ENCODE measurements around the gene PPP6R3. TPM values are rescaled to one million over a fixed set of nuclear protein-coding genes. Genes with fewer than 3 reads are reported as not detected.

The PPP6R3 gene
- total RNA-seq, 1 donor from 2014 or later = 142 TPM

- H3K36me3 Mint-ChIP-seq (ENCODE audit: low read depth) = no peaks in the 10 kb centered on the region
- intact Hi-C loops (cut with micrococcal nuclease) = no loop called here
- no peak overlapping the region for H3K4me3 Mint-ChIP-seq
- no peak for DNase-seq (ENCODE audit: low spot score)
- H3K27ac Mint-ChIP-seq = no peak overlapping the region
- peaks cover 2% of the 10 kb centered on the region for H3K27me3 Mint-ChIP-seq (ENCODE audit: insufficient read depth)
- no peaks in the 10 kb centered on the region for H3K9me3 Mint-ChIP-seq
- H3K4me1 Mint-ChIP-seq (ENCODE audit: low read depth) = no peaks in the 10 kb centered on the region
These were observed 194.9 kb downstream of the PPP6R3 start for GRCh38 chr11:68655406-68655805.

DNA sequence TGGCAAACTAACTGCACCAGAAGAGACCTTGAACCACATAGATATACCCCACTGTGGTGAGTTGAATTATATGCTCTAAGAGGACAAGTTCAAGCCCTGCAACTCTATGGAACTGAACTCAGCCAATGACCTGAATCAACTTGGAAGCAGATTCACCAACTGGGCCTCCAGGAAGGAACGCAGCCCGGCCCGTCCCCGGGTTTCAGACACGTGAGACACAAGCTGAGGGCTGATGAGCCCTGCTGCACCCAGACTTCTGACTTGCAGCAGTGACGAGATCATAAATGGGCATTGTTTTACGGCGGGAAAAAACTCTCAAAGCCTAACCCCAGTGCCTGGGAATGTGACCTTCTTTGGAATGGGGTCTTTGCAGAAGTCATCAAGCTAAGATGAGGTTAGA, 195.3 kb downstream of the PPP6R3 start:
- Mint-ChIP-seq H3K4me1 (ENCODE audit: low read depth) (no peaks in the 10 kb centered on the region), H3K27ac (no peak overlapping the region), H3K36me3 (ENCODE audit: low read depth) (no peaks in the 10 kb centered on the region), H3K27me3 (ENCODE audit: insufficient read depth) (peaks cover 2% of the 10 kb centered on the region), H3K9me3 (no peaks in the 10 kb centered on the region), H3K4me3 (no peak overlapping the region)
- intact Hi-C loops (cut with micrococcal nuclease) = no loop called here
- DNase-seq (ENCODE audit: low spot score) = no peak

DNA sequence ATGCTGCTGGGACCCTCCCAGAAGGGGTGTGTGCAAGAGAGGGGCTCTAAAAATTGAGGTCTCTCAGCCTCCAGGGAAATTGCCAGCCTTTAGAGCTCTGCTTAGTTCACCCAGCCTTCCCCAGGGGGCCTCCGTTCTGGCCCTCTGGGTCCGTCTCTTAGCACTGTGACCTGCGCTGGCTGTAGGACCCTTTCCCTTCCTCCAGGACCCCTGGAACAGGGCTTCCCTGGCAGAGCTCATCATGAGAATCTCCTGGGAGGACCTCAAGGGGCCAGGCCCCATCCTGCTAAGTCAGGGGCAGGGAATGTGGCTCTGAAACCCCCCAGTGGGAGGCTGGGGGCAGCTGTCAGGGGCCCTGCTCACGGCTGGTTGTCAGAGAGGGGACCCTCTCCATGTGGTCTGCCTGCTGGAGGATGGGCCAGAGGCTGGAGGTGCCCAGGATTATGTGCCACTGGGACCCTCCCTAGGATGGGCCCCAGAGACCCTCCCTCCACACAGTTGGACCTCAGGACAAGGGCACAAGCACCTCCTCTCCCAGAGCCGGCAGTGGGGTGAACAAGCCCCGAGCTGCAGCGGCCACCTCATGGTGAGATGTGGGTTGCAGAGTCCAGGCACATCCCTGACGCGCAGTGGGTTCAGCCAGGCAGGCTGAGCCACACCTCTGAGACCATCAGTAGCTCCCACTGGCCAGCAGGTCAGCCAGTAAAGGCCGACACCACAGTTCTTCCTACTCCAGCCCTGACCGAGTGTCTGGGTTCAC, 196.6 kb downstream of the PPP6R3 start:
- H3K9me3 Mint-ChIP-seq = no peaks in the 10 kb centered on the region
- H3K4me1 Mint-ChIP-seq (ENCODE audit: low read depth) = no peaks in the 10 kb centered on the region
- intact Hi-C loops (cut with micrococcal nuclease) = no loop called here
- peaks cover 2% of the 10 kb centered on the region for H3K27me3 Mint-ChIP-seq (ENCODE audit: insufficient read depth)
- H3K4me3 Mint-ChIP-seq = no peak overlapping the region
- H3K27ac Mint-ChIP-seq = no peak overlapping the region
- H3K36me3 Mint-ChIP-seq (ENCODE audit: low read depth) = no peaks in the 10 kb centered on the region
- no peak for DNase-seq (ENCODE audit: low spot score)

GRCh38 chr11:68658097-68658496, 197.5 kb downstream of the PPP6R3 start:
- no peak overlapping the region for H3K4me3 Mint-ChIP-seq
- no peaks in the 10 kb centered on the region for H3K36me3 Mint-ChIP-seq (ENCODE audit: low read depth)
- H3K27ac Mint-ChIP-seq = no peak overlapping the region
- H3K4me1 Mint-ChIP-seq (ENCODE audit: low read depth) = no peaks in the 10 kb centered on the region
- DNase-seq (ENCODE audit: low spot score) = no peak
- H3K9me3 Mint-ChIP-seq = no peaks in the 10 kb centered on the region
- peaks cover 2% of the 10 kb centered on the region for H3K27me3 Mint-ChIP-seq (ENCODE audit: insufficient read depth)
- intact Hi-C loops (cut with micrococcal nuclease) = no loop called here

DNA sequence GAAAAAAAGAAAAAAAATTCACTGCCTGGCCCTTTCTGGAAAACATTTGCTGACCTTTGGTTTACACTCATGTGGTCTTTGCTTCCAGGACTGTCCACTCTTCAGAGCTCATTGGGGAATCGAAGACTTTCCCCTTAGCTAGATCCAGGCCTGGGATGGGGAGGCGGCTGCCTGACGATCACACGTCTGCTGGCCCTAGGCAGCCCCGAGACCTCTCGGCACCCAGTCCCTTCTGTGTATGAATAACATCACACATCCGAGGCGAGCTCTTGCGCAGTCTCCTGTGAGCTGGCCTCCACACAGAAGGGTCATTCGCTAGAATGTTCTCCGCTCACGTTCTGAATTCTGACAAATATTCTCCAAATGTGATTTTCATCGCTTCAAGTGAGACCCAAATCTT, 198.1 kb downstream of the PPP6R3 start:
- no peaks in the 10 kb centered on the region for H3K9me3 Mint-ChIP-seq
- no peak for DNase-seq (ENCODE audit: low spot score)

DNA sequence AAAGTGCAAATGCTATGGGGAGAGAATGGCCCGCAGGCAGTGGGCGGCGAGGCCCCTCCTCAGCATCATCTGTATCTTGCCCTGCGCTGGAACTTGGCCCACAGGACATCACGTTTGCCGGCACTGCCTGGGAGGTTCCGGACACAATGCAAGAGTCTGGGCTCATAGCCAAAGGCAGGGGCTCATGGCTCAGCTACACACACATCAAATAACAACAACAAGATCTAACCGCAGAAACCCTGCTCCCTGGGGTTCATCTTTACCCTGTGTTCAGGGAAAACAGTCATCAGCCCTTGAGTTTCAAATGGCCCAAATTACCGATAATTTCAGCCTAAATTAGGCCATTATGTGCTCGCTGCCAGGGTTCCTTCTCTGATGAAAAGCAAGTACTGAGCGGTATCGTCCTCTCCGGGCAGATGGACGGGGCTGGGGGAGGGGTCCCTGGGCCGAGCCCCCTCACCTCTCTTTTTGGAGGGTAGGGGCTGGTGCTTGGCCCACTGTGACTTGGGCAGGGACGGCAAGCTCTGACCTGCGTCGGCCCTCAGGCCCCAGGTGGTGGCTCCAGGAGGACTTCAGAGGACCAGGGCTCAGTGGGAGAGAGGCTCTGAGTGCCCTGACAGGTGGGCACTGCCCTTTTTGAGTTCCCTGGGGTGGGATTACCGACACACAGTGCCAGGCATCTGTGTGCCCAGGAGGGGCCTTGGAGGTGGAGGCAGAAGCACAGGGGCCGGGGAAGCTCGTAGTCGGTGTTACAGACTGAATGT, 198.8 kb downstream of the PPP6R3 start:
- intact Hi-C loops (cut with micrococcal nuclease) = no loop called here
- Mint-ChIP-seq H3K27ac (no peak overlapping the region), H3K4me3 (no peak overlapping the region), H3K27me3 (ENCODE audit: insufficient read depth) (peaks cover 2% of the 10 kb centered on the region), H3K36me3 (ENCODE audit: low read depth) (no peaks in the 10 kb centered on the region), H3K9me3 (no peaks in the 10 kb centered on the region), H3K4me1 (ENCODE audit: low read depth) (no peaks in the 10 kb centered on the region)
- DNase-seq (ENCODE audit: low spot score) = no peak

More for the DNA sequence above, 198.1 kb downstream of the PPP6R3 start:
- Mint-ChIP-seq H3K4me3 (no peak overlapping the region), H3K4me1 (ENCODE audit: low read depth) (no peaks in the 10 kb centered on the region), H3K27me3 (ENCODE audit: insufficient read depth) (peaks cover 2% of the 10 kb centered on the region), H3K27ac (no peak overlapping the region), H3K36me3 (ENCODE audit: low read depth) (no peaks in the 10 kb centered on the region)
- intact Hi-C loops (cut with micrococcal nuclease) = no loop called here

- Mint-ChIP-seq H3K9me3 (no peaks in the 10 kb centered on the region), H3K27ac (no peak overlapping the region), H3K4me1 (ENCODE audit: low read depth) (no peaks in the 10 kb centered on the region), H3K27me3 (ENCODE audit: insufficient read depth) (peaks cover 2% of the 10 kb centered on the region), H3K36me3 (ENCODE audit: low read depth) (no peaks in the 10 kb centered on the region), H3K4me3 (no peak overlapping the region)
- DNase-seq (ENCODE audit: low spot score) = no peak
- intact Hi-C loops (cut with micrococcal nuclease) = no loop called here
These were observed 199.7 kb downstream of the PPP6R3 start for GRCh38 chr11:68660066-68660810.

- no peak overlapping the region for H3K4me3 Mint-ChIP-seq
- H3K27me3 Mint-ChIP-seq (ENCODE audit: insufficient read depth) = peaks cover 2% of the 10 kb centered on the region
- DNase-seq (ENCODE audit: low spot score) = no peak
- H3K36me3 Mint-ChIP-seq (ENCODE audit: low read depth) = no peaks in the 10 kb centered on the region
- no peak overlapping the region for H3K27ac Mint-ChIP-seq
- H3K9me3 Mint-ChIP-seq = no peaks in the 10 kb centered on the region
- H3K4me1 Mint-ChIP-seq (ENCODE audit: low read depth) = no peaks in the 10 kb centered on the region
- intact Hi-C loops (cut with micrococcal nuclease) = no loop called here
These were observed 200.5 kb downstream of the PPP6R3 start for GRCh38 chr11:68661014-68661413.

DNA sequence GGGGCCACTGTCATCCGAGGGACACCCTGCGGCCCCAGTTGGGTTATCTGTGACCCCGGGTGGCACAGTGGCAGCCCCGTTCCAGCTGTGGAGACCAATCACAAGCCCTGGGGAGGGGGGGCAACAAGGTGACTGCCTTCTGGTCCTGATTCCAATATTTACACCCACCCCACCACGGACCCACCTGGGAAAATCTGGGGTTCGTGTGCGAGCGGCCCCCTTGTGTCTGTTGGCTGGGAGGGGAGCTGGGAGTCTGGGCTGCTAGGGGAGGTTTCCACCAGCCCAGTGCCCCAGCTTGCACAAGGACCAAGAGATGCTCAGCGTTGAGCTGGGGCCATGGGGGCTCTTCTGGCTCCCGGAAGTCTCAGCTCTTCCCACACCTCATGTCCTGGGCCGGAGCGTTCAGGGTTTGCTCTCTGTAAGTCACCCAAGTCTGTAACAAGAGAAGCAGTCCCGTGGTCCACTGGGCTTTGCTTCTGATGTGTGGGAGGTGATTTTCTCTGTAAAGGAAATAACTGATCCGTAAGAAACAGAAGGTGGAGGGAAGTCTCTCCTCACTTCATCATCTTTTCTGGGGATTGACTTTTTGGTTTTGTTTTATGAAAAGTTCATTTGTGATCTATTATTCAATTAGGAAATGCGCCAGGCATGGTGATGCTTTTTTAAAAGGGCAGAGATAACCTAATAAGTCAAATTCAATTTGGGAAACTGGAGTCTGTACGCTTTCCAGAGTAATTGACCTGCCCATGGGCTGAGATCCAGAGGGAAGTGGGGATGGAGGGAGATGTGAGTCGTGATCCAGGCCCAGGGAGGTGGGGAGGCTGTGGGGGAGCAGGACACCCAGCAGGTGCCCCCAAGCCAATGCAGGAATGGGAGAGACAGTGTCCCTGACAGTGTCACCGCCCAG, 201.4 kb downstream of the PPP6R3 start:
- intact Hi-C loops (cut with micrococcal nuclease) = no loop called here
- Mint-ChIP-seq H3K27me3 (ENCODE audit: insufficient read depth) (peaks cover 2% of the 10 kb centered on the region), H3K9me3 (no peaks in the 10 kb centered on the region), H3K4me3 (no peak overlapping the region), H3K36me3 (ENCODE audit: low read depth) (no peaks in the 10 kb centered on the region), H3K27ac (no peak overlapping the region), H3K4me1 (ENCODE audit: low read depth) (no peaks in the 10 kb centered on the region)
- no peak for DNase-seq (ENCODE audit: low spot score)

DNA sequence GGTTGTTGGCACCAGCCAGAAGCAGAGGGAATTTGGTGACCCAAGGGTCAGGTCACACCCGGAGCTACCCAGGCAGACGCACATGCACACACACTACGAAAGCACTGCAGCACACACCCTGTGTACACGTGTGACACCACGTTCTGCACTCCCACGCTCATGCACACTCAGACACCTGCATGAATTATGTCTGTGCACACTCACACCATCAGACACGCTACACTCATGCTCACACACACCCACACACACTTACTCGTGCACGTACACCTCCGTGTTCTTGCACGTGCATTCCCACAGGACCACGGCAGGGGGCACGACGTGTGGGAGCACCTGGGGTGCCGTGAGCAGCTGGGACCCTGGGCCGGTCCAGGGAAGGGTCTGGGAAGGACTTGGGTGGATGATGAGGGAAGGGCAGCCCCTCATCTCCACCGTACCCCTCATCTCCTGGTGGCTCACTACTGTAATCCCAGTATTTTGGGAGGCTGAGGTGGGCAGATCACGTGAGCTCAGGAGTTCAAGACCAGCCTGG, 203.0 kb downstream of the PPP6R3 start:
- intact Hi-C loops (cut with micrococcal nuclease) = no loop called here
- Mint-ChIP-seq H3K9me3 (no peaks in the 10 kb centered on the region), H3K4me1 (ENCODE audit: low read depth) (no peaks in the 10 kb centered on the region), H3K27me3 (ENCODE audit: insufficient read depth) (no peaks in the 10 kb centered on the region), H3K4me3 (no peak overlapping the region), H3K36me3 (ENCODE audit: low read depth) (no peaks in the 10 kb centered on the region), H3K27ac (no peak overlapping the region)
- no peak for DNase-seq (ENCODE audit: low spot score)

DNA sequence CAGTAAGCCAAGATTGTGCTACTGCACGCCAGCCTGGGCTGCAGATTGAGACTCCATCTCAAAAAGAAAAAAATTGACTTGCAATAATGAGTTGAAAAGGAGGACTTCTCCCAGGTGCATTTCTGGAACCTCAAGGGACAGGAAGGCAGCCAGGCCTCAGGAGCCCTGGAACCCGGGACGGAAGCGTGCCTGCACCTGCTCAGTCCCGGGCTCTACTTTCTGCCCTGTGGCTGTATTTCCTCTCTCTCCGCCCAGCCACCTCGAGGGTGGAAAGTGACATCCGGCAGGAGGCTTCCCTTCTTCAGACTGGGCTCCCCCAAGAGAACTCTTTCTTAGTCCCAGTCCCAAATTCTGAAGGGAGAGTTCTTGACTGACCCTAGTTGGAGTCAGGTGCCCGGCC, 203.6 kb downstream of the PPP6R3 start:
- DNase-seq (ENCODE audit: low spot score) = no peak
- H3K9me3 Mint-ChIP-seq = no peaks in the 10 kb centered on the region
- H3K27me3 Mint-ChIP-seq (ENCODE audit: insufficient read depth) = no peaks in the 10 kb centered on the region
- no peak overlapping the region for H3K27ac Mint-ChIP-seq
- no peaks in the 10 kb centered on the region for H3K4me1 Mint-ChIP-seq (ENCODE audit: low read depth)
- no peaks in the 10 kb centered on the region for H3K36me3 Mint-ChIP-seq (ENCODE audit: low read depth)
- intact Hi-C loops (cut with micrococcal nuclease) = no loop called here
- no peak overlapping the region for H3K4me3 Mint-ChIP-seq

- intact Hi-C loops (cut with micrococcal nuclease) = no loop called here
- no peak overlapping the region for H3K4me3 Mint-ChIP-seq
- H3K27me3 Mint-ChIP-seq (ENCODE audit: insufficient read depth) = no peaks in the 10 kb centered on the region
- no peak overlapping the region for H3K27ac Mint-ChIP-seq
- no peaks in the 10 kb centered on the region for H3K9me3 Mint-ChIP-seq
- no peak for DNase-seq (ENCODE audit: low spot score)
- H3K36me3 Mint-ChIP-seq (ENCODE audit: low read depth) = no peaks in the 10 kb centered on the region
- H3K4me1 Mint-ChIP-seq (ENCODE audit: low read depth) = no peaks in the 10 kb centered on the region
These were observed 204.4 kb downstream of the PPP6R3 start for GRCh38 chr11:68664906-68665305.

Data from activated T-helper 1 cell treated with anti-CD3 and anti-CD28 coated beads, Interleukin-12 subunit alpha, Interleukin-12 subunit beta, Interleukin-2, Interleukin-4 antibody, amounts not matched to agents 30 ng/mL and 10 ng/mL and 1 ng/mL, durations not matched to agents 14 hours and 24 hours and 36 hours (primary cell).